HEK293 (cell line): ENCODE results near the gene OPA3.

Experiments used
- CTCF ChIA-PET: fragments of 350-600 bp; formaldehyde crosslinking; extraction: SDS; loops from one replicate; lab custom pipeline; 2021; ENCODE audit warnings: antibody characterized with exemption; lab: Yijun Ruan, JAX
- POLR2A ChIA-PET: fragments of 300-600 bp; formaldehyde crosslinking; extraction: SDS; loops from one replicate; lab custom pipeline; 2020; ENCODE audit warnings: antibody characterized with exemption, inconsistent platforms; lab: Yijun Ruan, JAX
- H3K27ac ChIP-seq: fragments of 200-500 bp; sonication (Bioruptor generic); 2 replicates; pipeline ENCODE4 v1.5.1; 2014; ENCODE audit warnings: low read depth, low read length, control low read depth, inconsistent platforms; ENCODE audit errors: extremely low read depth
- H3K36me3 ChIP-seq, 2 experiments: fragments of 200-500 bp in 1 of 2; sonication (Bioruptor generic) in 1 of 2; 1 replicate in 1 of 2; 2 replicates in 1 of 2; pipeline ENCODE4 v1.5.1; 2014 to 2017; ENCODE audit warnings: inconsistent platforms in 2 of 2, low read length in 2 of 2; ENCODE audit not compliant: control insufficient read depth in 2 of 2, insufficient read depth in 1 of 2
- H3K4me1 ChIP-seq: fragments of 200-500 bp; sonication (Bioruptor generic); 2 replicates; pipeline ENCODE4 v1.5.1; 2014; ENCODE audit warnings: mild to moderate bottlenecking, low read length, inconsistent platforms; ENCODE audit not compliant: control insufficient read depth, insufficient read depth
- H3K4me3 ChIP-seq: 2 replicates; pipeline ENCODE4 v1.5.1; 2011; ENCODE audit warnings: low read depth, mild to moderate bottlenecking, control low read depth, low read length, moderate library complexity
- H3K9me3 ChIP-seq: fragments of 200-500 bp; sonication (Bioruptor generic); 2 replicates; pipeline ENCODE4 v1.5.1; 2014; ENCODE audit warnings: low read depth, low read length, inconsistent platforms; ENCODE audit not compliant: control insufficient read depth, insufficient read depth
- ATF2 ChIP-seq: fragments of 450-650 bp; formaldehyde crosslinking; IDR thresholded peaks from 2 replicates; pipeline ENCODE4 v1.5.1; 2016; ENCODE audit warnings: missing biosample characterization, missing genetic modification characterization, low read depth
- BCL11A ChIP-seq: fragments of 450-650 bp; formaldehyde crosslinking; IDR thresholded peaks from 2 replicates; pipeline ENCODE4 v1.5.1; 2016; ENCODE audit warnings: low read depth, missing biosample characterization, missing genetic modification characterization
- HOXD13 ChIP-seq: sonication (generic); formaldehyde crosslinking; IDR thresholded peaks from 2 replicates; pipeline ENCODE4 v1.8.0; 2022; ENCODE audit warnings: missing genetic modification reagents, borderline replicate concordance
- INSM2 ChIP-seq: fragments of 450-650 bp; formaldehyde crosslinking; IDR thresholded peaks from 2 replicates; pipeline ENCODE4 v1.5.1; 2016; ENCODE audit warnings: missing biosample characterization, missing genetic modification characterization
- KLF1 ChIP-seq: fragments of 450-650 bp; formaldehyde crosslinking; IDR thresholded peaks from 2 replicates; pipeline ENCODE4 v1.5.1; 2016; ENCODE audit warnings: missing biosample characterization, missing genetic modification characterization
- KLF16 ChIP-seq: fragments of 450-650 bp; formaldehyde crosslinking; IDR thresholded peaks from 2 replicates; pipeline ENCODE4 v1.5.1; 2017; ENCODE audit warnings: missing biosample characterization, missing genetic modification characterization
- PATZ1 ChIP-seq: fragments of 450-650 bp; formaldehyde crosslinking; IDR thresholded peaks from 2 replicates; pipeline ENCODE4 v1.5.1; 2016; ENCODE audit warnings: missing biosample characterization, missing genetic modification characterization
- SCRT1 ChIP-seq: fragments of 450-650 bp; formaldehyde crosslinking; IDR thresholded peaks from 2 replicates; pipeline ENCODE4 v1.5.1; 2016; ENCODE audit warnings: missing biosample characterization, missing genetic modification characterization, borderline replicate concordance
- TRIM28 ChIP-seq: IDR thresholded peaks from 2 replicates; pipeline ENCODE4 v1.6.1; 2011; ENCODE audit warnings: low read length, control low read depth, borderline replicate concordance
- ZBTB44 ChIP-seq: fragments of 450-650 bp; IDR thresholded peaks from 2 replicates; pipeline ENCODE4 v1.5.1; 2018; ENCODE audit warnings: missing biosample characterization, mild to moderate bottlenecking, missing genetic modification characterization
- ZFP41 ChIP-seq: fragments of 450-650 bp; formaldehyde crosslinking; IDR thresholded peaks from 2 replicates; pipeline ENCODE4 v1.5.1; 2016; ENCODE audit warnings: missing biosample characterization, missing genetic modification characterization, borderline replicate concordance
- ZIC2 ChIP-seq: fragments of 450-650 bp; formaldehyde crosslinking; IDR thresholded peaks from 2 replicates; pipeline ENCODE4 v1.5.1; 2016; ENCODE audit warnings: missing biosample characterization, missing genetic modification characterization
- ZNF114 ChIP-seq: fragments of 450-650 bp; formaldehyde crosslinking; IDR thresholded peaks from 2 replicates; pipeline ENCODE4 v1.5.0; 2017; ENCODE audit warnings: missing biosample characterization, missing genetic modification characterization
- ZNF223 ChIP-seq: fragments of 450-650 bp; formaldehyde crosslinking; IDR thresholded peaks from 2 replicates; pipeline ENCODE4 v1.5.1; 2016; ENCODE audit warnings: missing biosample characterization, missing genetic modification characterization
- ZNF362 ChIP-seq: fragments of 450-650 bp; formaldehyde crosslinking; IDR thresholded peaks from 2 replicates; pipeline ENCODE4 v1.5.1; 2016; ENCODE audit warnings: missing biosample characterization, missing genetic modification characterization
- ZNF366 ChIP-seq: fragments of 450-650 bp; formaldehyde crosslinking; conservative IDR thresholded peaks from 2 replicates; pipeline ENCODE4 v1.5.1; 2016; ENCODE audit warnings: missing biosample characterization, missing genetic modification characterization
- ZNF529 ChIP-seq: fragments of 450-650 bp; formaldehyde crosslinking; IDR thresholded peaks from 2 replicates; pipeline ENCODE4 v1.5.1; 2017; ENCODE audit warnings: missing genetic modification characterization, missing biosample characterization; ENCODE audit not compliant: insufficient replicate concordance
- ZNF585B ChIP-seq: fragments of 450-650 bp; formaldehyde crosslinking; IDR thresholded peaks from 2 replicates; pipeline ENCODE4 v1.5.1; 2016; ENCODE audit warnings: missing biosample characterization, missing genetic modification characterization
- ZNF704 ChIP-seq: fragments of 450-650 bp; formaldehyde crosslinking; IDR thresholded peaks from 2 replicates; pipeline ENCODE4 v1.5.1; 2016; ENCODE audit warnings: missing biosample characterization, missing genetic modification characterization

The OPA3 gene

GRCh38 chr19:45554481-45554880 lies 30.1 kb downstream of the OPA3 start:
- TF ChIP-seq ZFP41 (no peak), ZNF529 (tag by site-specific recombination) (no peak)
- ChIA-PET CTCF (interaction anchor here (0.6 to 6.5 kb wide), 5 partner anchors 11 to 89 kb away, joined by 3 to 46 read pairs (median 4); no protein-coding TSS in a partner anchor), POLR2A (no interaction called here)
- H3K4me3 ChIP-seq, result no peak overlapping the region
- H3K27ac ChIP-seq, result no peak overlapping the region
- H3K4me1 ChIP-seq, result no peaks in the 10 kb centered on the region
- no peaks in the 10 kb centered on the region for H3K9me3 ChIP-seq
- H3K36me3 ChIP-seq, result peaks cover 0 to 5% of the 10 kb centered on the region in 2 experiments; a peak in 2 of 3 replicates

- TF ChIP-seq PATZ1 (tag by site-specific recombination) (no peak), ZNF223 (tag by site-specific recombination) (0 out of 2 replicates have a peak, but pooled peaks have one; percentile 34)
- Histone ChIP-seq H3K4me3 (no peak overlapping the region), H3K9me3 (no peaks in the 10 kb centered on the region), H3K27ac (no peak overlapping the region), H3K36me3 (peaks cover 0 to 5% of the 10 kb centered on the region in 2 experiments; a peak in 2 of 3 replicates), H3K4me1 (no peaks in the 10 kb centered on the region)
- POLR2A ChIA-PET, result no interaction called here
- CTCF ChIA-PET, result interaction anchor here (0.7 to 1.8 kb wide), 2 partner anchors 75 to 464 kb away, joined by 3 to 4 read pairs; no protein-coding TSS in a partner anchor
Measured at GRCh38 chr19:45553464-45553863, 31.1 kb downstream of the OPA3 start.

GRCh38 chr19:45547965-45548609 lies 36.5 kb downstream of the OPA3 start:
- Histone ChIP-seq H3K36me3 (peaks cover 0 to 2% of the 10 kb centered on the region in 2 experiments; a peak in 1 of 3 replicates), H3K4me1 (no peaks in the 10 kb centered on the region), H3K9me3 (no peaks in the 10 kb centered on the region), H3K4me3 (no peak overlapping the region), H3K27ac (no peak overlapping the region)
- ChIA-PET CTCF (interaction anchor here (0.5 to 8.8 kb wide), 5 partner anchors 10 to 95 kb away, joined by 3 to 60 read pairs (median 3); no protein-coding TSS in a partner anchor), POLR2A (no interaction called here)
- TF ChIP-seq BCL11A (tag by site-specific recombination) (no peak), ZNF704 (tag by site-specific recombination) (no peak), ZIC2 (peak; percentile 75), ZBTB44 (tag by site-specific recombination) (no peak), TRIM28 (peak; percentile 44; the same call in 1 of the 2 replicates), KLF1 (tag by site-specific recombination) (peak; percentile 97), ATF2 (tag by site-specific recombination) (no peak), ZNF585B (tag by site-specific recombination) (no peak), HOXD13 (0 out of 2 replicates have a peak, but pooled peaks have one; percentile 53), ZNF114 (tag by site-specific recombination) (no peak), KLF16 (tag by site-specific recombination) (0 out of 2 replicates have a peak, but pooled peaks have one; percentile 22), ZNF366 (no peak), INSM2 (tag by site-specific recombination) (no peak), SCRT1 (tag by site-specific recombination) (no peak), ZNF362 (tag by site-specific recombination) (no peak)
